Measurements from ENCODE around the gene PACS1.

PACS1 gene

GRCh38 chr11:66050581-66051231 is 19.4 kb upstream of the PACS1 start:
- no peak for DNase-seq

GRCh38 chr11:66051371-66051765 is 18.7 kb upstream of the PACS1 start:
- DNase-seq: no peak

- DNase-seq: peak; percentile 98
Measured at GRCh38 chr11:66051766-66052663, 18.1 kb upstream of the PACS1 start, which contains the start of gene SF3B2. Gene SF3B2, plus strand, starts transcription at chr11:66052364. Its CDS starts 21 bp downstream, at chr11:66052385.

- DNase-seq: no peak
Measured at GRCh38 chr11:66052664-66052982, 17.4 kb upstream of the PACS1 start.

- no peak for DNase-seq
Measured at GRCh38 chr11:66055021-66055420, 15.1 kb upstream of the PACS1 start.

- DNase-seq: no peak
Measured at GRCh38 chr11:66056501-66056900, 13.6 kb upstream of the PACS1 start.

- DNase-seq: no peak
Measured at GRCh38 chr11:66059966-66060680, 9.9 kb upstream of the PACS1 start.

GRCh38 chr11:66061268-66061667 is 8.8 kb upstream of the PACS1 start:
- DNase-seq: no peak

GRCh38 chr11:66062408-66062807 is 7.7 kb upstream of the PACS1 start:
- DNase-seq: no peak

- DNase-seq: no peak
Measured at GRCh38 chr11:66063900-66064299, 6.2 kb upstream of the PACS1 start.

GRCh38 chr11:66064571-66064970 is 5.5 kb upstream of the PACS1 start:
- DNase-seq: no peak

- DNase-seq: no peak
Measured at GRCh38 chr11:66066751-66067150, 3.3 kb upstream of the PACS1 start.

- DNase-seq: no peak
Measured at GRCh38 chr11:66067640-66068039, 2.4 kb upstream of the PACS1 start.

- peak; percentile 66 for DNase-seq
Measured at GRCh38 chr11:66068154-66068821, 1.8 kb upstream of the PACS1 start.

- no peak for DNase-seq
Measured at GRCh38 chr11:66068923-66069714, 953 bp upstream of the PACS1 start.

- DNase-seq: no peak
Measured at GRCh38 chr11:66070604-66071380, 720 bp downstream of the PACS1 start.

GRCh38 chr11:66071381-66071801 is 1.3 kb downstream of the PACS1 start:
- no peak for DNase-seq

GRCh38 chr11:66072081-66072480 is 2.0 kb downstream of the PACS1 start:
- no peak for DNase-seq

GRCh38 chr11:66072518-66072917 is 2.4 kb downstream of the PACS1 start:
- no peak for DNase-seq

- no peak for DNase-seq
Measured at GRCh38 chr11:66073669-66074068, 3.6 kb downstream of the PACS1 start.

GRCh38 chr11:66075273-66075672 is 5.2 kb downstream of the PACS1 start:
- no peak for DNase-seq
